ENCODE data around the gene DSTYK. TPM values are rescaled to one million over a fixed set of nuclear protein-coding genes. Genes with fewer than 3 reads are reported as not detected.
"Not testable (repeated sequence)": the region's sequence is repeated elsewhere in the genome, so short reads cannot be mapped to it uniquely, and the experiment has no call there.

DSTYK gene
- polyA plus RNA-seq, 3 donors: 2.7 to 5.2 (median 3.0) TPM

- no peak overlapping the region for H3K27ac ChIP-seq (ENCODE audit: low read depth, low read length)
Measured at GRCh38 chr1:205189131-205189530, 22.4 kb downstream of the DSTYK start.

GRCh38 chr1:205188596-205188995 lies 22.9 kb downstream of the DSTYK start:
- whole genome bisulfite sequencing, 3 donors: 56 to 88% (median 88%) methylated on average over 2 of the region's 2 CpGs
- H3K27ac ChIP-seq (ENCODE audit: low read depth, low read length): no peak overlapping the region

More at GRCh38 chr1:205189131-205189530, 22.4 kb downstream of the DSTYK start:
- 35 to 69% (median 54%) methylated on average over 2 of the region's 2 CpGs for WGBS, 3 donors

- H3K27ac ChIP-seq (ENCODE audit: low read depth, low read length): no peak overlapping the region
- 28 to 57% (median 51%) methylated on average over 2 of the region's 2 CpGs for WGBS, 3 donors
Measured at GRCh38 chr1:205188098-205188497, 23.4 kb downstream of the DSTYK start.

GRCh38 chr1:205187420-205187819 lies 24.1 kb downstream of the DSTYK start:
- 93 to 96% (median 96%) methylated on average over 10 of the region's 10 CpGs for WGBS, 3 donors
- H3K27ac ChIP-seq (ENCODE audit: low read depth, low read length): no peak overlapping the region

- no peak overlapping the region for H3K27ac ChIP-seq (ENCODE audit: low read depth, low read length)
Measured at GRCh38 chr1:205186191-205186590, 25.3 kb downstream of the DSTYK start.

GRCh38 chr1:205183676-205184335 lies 27.7 kb downstream of the DSTYK start:
- WGBS, 3 donors: 40 to 55% (median 43%) methylated on average over 4 of the region's 4 CpGs
- H3K27ac ChIP-seq (ENCODE audit: low read depth, low read length): no peak overlapping the region

- H3K27ac ChIP-seq (ENCODE audit: low read depth, low read length): no peak overlapping the region
- WGBS, 3 donors: 75 to 93% (median 78%) methylated on average over 2 of the region's 2 CpGs
Measured at GRCh38 chr1:205182930-205183329, 28.6 kb downstream of the DSTYK start.

- WGBS, 3 donors: 89 to 95% (median 93%) methylated on average over 6 to 7 of the region's 7 CpGs
Measured at GRCh38 chr1:205180331-205180730, 31.2 kb downstream of the DSTYK start.

GRCh38 chr1:205179842-205180241 lies 31.7 kb downstream of the DSTYK start:
- no peak overlapping the region for H3K27ac ChIP-seq (ENCODE audit: low read depth, low read length)

More at GRCh38 chr1:205180331-205180730, 31.2 kb downstream of the DSTYK start:
- not testable (repeated sequence) for H3K27ac ChIP-seq (ENCODE audit: low read depth, low read length)

GRCh38 chr1:205172729-205173366 lies 38.7 kb downstream of the DSTYK start:
- no peak overlapping the region for H3K27ac ChIP-seq (ENCODE audit: low read depth, low read length)
- 93 to 95% (median 95%) methylated on average over 4 of the region's 4 CpGs for WGBS, 3 donors

More at GRCh38 chr1:205179842-205180241, 31.7 kb downstream of the DSTYK start:
- WGBS, 3 donors: 86 to 90% (median 89%) methylated on average over 2 of the region's 2 CpGs

GRCh38 chr1:205171369-205171768 lies 40.1 kb downstream of the DSTYK start:
- H3K27ac ChIP-seq (ENCODE audit: low read depth, low read length): no peak overlapping the region
- 80 to 87% (median 85%) methylated on average over 5 of the region's 5 CpGs for WGBS, 3 donors

GRCh38 chr1:205170532-205171269 lies 40.8 kb downstream of the DSTYK start:
- WGBS, 3 donors: 80 to 89% (median 80%) methylated on average over 9 of the region's 9 CpGs
- H3K27ac ChIP-seq (ENCODE audit: low read depth, low read length): no peak overlapping the region

- WGBS, 3 donors: 89 to 93% (median 92%) methylated on average over 10 of the region's 10 CpGs
- no peak overlapping the region for H3K27ac ChIP-seq (ENCODE audit: low read depth, low read length)
Measured at GRCh38 chr1:205169248-205169647, 42.3 kb downstream of the DSTYK start.

GRCh38 chr1:205168291-205168690 lies 43.2 kb downstream of the DSTYK start:
- WGBS, 3 donors: 81 to 85% (median 82%) methylated on average over 1 of the region's 1 CpG
- no peak overlapping the region for H3K27ac ChIP-seq (ENCODE audit: low read depth, low read length)

GRCh38 chr1:205162301-205162700 lies 49.2 kb downstream of the DSTYK start:
- H3K27ac ChIP-seq (ENCODE audit: low read depth, low read length): no peak overlapping the region
- WGBS, 3 donors: 78 to 95% (median 88%) methylated on average over 1 of the region's 1 CpG

- 86 to 92% (median 91%) methylated on average over 6 of the region's 6 CpGs for WGBS, 3 donors
- no peak overlapping the region for H3K27ac ChIP-seq (ENCODE audit: low read depth, low read length)
Measured at GRCh38 chr1:205161076-205161475, 50.4 kb downstream of the DSTYK start.

GRCh38 chr1:205158048-205158616 lies 53.4 kb downstream of the DSTYK start:
- no peak overlapping the region for H3K27ac ChIP-seq (ENCODE audit: low read depth, low read length)
- WGBS, 3 donors: 84 to 95% (median 92%) methylated on average over 2 of the region's 2 CpGs

- not testable (repeated sequence) for H3K27ac ChIP-seq (ENCODE audit: low read depth, low read length)
- WGBS, 3 donors: 81 to 99% (median 96%) methylated on average over 3 of the region's 3 CpGs
Measured at GRCh38 chr1:205155665-205156377, 55.7 kb downstream of the DSTYK start.

Data from adipose tissue (tissue), 3 donors.